NCI-H345 treated with DMSO at 0.1 percent for 48 hours (cell line): ENCODE measurements around the gene CD93.

Source experiments
- DNase-seq: peaks from one replicate; lab custom pipeline; 2025; ENCODE audit not compliant: unreplicated experiment; lab: John Stamatoyannopoulos, UW

The CD93 gene

GRCh38 chr20:23061734-23062561, 24.2 kb downstream of the CD93 start:
- no peak for DNase-seq

- no peak for DNase-seq
These were observed 24.9 kb downstream of the CD93 start for GRCh38 chr20:23061262-23061661.

- no peak for DNase-seq
These were observed 25.5 kb downstream of the CD93 start for GRCh38 chr20:23060629-23061028.

- DNase-seq, result no peak
These were observed 26.3 kb downstream of the CD93 start for GRCh38 chr20:23059846-23060245.

- DNase-seq, result no peak
These were observed 27.1 kb downstream of the CD93 start for GRCh38 chr20:23059001-23059400.

GRCh38 chr20:23058240-23058639, 27.9 kb downstream of the CD93 start:
- DNase-seq, result no peak

- DNase-seq, result no peak
These were observed 33.2 kb downstream of the CD93 start for GRCh38 chr20:23052904-23053303.

- DNase-seq, result no peak
These were observed 35.1 kb downstream of the CD93 start for GRCh38 chr20:23050847-23051627.

- no peak for DNase-seq
These were observed 35.9 kb downstream of the CD93 start for GRCh38 chr20:23050076-23050838.

- DNase-seq, result peak; percentile 53
These were observed 36.7 kb downstream of the CD93 start, which contains the start of gene THBD for GRCh38 chr20:23049201-23050075. TSS of gene THBD (minus strand) at chr20:23049672. CDS start at chr20:23049504, 168 bp downstream.

GRCh38 chr20:23048283-23049200, 37.6 kb downstream of the CD93 start:
- peak; percentile 62 for DNase-seq

GRCh38 chr20:23047738-23048214, 38.3 kb downstream of the CD93 start:
- no peak for DNase-seq

- DNase-seq, result no peak
These were observed 39.0 kb downstream of the CD93 start for GRCh38 chr20:23047001-23047737.

- no peak for DNase-seq
These were observed 39.7 kb downstream of the CD93 start for GRCh38 chr20:23046431-23046830.

- no peak for DNase-seq
These were observed 42.7 kb downstream of the CD93 start for GRCh38 chr20:23043376-23043775.

- DNase-seq, result no peak
These were observed 43.9 kb downstream of the CD93 start for GRCh38 chr20:23042270-23042669.

GRCh38 chr20:23039885-23040508, 46.1 kb downstream of the CD93 start:
- no peak for DNase-seq
